HG03558 (cell line): ENCODE data around the gene MCL1.

Source experiments
- ATAC-seq: cut with Tn5 transposase; IDR thresholded peaks from one replicate; pipeline ENCODE4 v1.9.1; 2021; ENCODE audit warnings: moderate number of reproducible peaks; ENCODE audit not compliant: unreplicated experiment; ENCODE audit errors: extremely low read depth

MCL1 gene

DNA sequence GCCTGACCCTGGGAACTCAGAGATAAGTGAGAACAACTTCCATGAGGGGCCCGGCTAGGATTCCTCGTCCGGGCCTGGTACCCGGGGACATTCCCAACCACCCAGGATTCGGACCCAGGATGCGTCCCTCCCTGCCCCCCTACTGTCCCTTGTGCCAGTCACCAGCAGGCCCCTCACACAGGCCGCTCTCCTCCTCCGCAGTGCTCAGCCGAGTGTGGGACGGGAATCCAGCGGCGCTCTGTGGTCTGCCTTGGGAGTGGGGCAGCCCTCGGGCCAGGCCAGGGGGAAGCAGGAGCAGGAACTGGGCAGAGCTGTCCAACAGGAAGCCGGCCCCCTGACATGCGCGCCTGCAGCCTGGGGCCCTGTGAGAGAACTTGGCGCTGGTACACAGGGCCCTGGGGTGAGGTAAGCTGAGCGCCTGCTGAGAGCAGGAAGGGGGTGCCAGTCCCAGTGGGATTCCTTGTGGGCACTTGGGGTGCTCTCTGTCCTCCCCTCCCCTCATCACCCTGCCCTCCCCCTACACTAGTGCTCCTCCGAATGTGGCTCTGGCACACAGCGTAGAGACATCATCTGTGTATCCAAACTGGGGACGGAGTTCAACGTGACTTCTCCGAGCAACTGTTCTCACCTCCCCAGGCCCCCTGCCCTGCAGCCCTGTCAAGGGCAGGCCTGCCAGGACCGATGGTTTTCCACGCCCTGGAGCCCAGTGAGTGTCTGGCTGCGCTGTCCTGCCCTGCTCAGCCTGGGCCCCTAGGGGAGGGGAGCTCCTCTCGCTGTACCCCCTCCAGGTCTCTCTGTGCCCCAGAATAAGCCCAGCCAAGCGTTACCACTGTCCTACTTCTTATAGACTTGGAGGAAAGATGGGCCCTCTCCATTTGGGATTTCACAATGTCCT lies 20.4 kb downstream of the MCL1 start:
- no peak for ATAC-seq

GRCh38 chr1:150558303-150558704 lies 21.1 kb downstream of the MCL1 start:
- ATAC-seq: no peak

DNA sequence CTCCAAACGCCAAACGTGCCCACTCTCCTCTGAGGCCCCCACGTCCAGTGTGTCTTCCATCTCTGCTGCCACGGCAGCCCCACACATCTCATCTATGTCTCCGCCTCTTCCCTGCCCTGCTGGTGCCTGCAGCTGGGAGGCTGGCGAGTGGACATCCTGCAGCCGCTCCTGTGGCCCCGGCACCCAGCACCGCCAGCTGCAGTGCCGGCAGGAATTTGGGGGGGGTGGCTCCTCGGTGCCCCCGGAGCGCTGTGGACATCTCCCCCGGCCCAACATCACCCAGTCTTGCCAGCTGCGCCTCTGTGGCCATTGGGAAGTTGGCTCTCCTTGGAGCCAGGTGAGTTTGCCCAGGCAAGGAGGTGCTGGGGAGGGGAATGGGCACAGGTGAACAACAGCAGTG lies 21.6 kb downstream of the MCL1 start:
- ATAC-seq: no peak

DNA sequence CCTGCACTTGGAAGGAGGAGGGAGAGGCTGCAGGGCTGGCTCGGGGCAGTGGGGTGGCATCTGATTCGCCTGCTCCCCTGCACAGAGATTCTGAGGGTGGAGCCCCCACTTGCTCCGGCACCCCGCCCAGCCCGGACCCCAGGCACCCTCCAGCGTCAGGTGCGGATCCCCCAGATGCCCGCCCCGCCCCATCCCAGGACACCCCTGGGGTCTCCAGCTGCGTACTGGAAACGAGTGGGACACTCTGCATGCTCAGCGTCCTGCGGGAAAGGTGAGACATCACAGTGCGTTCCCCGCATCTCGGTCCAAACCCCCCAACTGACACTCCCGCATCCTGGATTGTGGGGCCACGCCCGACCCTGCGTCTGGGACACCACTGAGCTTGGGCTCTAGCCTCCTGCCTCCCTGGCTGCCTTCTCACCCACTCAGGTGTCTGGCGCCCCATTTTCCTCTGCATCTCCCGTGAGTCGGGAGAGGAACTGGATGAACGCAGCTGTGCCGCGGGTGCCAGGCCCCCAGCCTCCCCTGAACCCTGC lies 22.3 kb downstream of the MCL1 start:
- no peak for ATAC-seq

GRCh38 chr1:150555971-150556865 lies 23.2 kb downstream of the MCL1 start:
- no peak for ATAC-seq

- no peak for ATAC-seq
These were observed 24.0 kb downstream of the MCL1 start for GRCh38 chr1:150555198-150555970.

DNA sequence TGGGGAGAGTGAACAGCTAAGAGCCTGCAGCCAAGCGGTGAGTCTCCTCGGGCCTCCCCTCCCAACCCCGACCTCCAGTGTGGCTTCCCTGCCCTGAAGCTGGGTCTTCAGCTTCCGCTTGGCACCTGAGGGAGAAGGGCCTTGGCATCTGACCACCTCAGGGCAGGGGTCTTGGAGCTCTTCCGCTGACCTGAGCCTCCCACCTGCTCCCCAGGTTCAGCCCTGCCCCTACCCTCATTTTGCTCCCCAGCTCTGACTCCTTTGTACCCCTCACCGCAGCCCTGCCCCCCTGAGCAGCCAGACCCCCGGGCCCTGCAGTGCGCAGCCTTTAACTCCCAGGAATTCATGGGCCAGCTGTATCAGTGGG lies 25.3 kb downstream of the MCL1 start:
- no peak for ATAC-seq

DNA sequence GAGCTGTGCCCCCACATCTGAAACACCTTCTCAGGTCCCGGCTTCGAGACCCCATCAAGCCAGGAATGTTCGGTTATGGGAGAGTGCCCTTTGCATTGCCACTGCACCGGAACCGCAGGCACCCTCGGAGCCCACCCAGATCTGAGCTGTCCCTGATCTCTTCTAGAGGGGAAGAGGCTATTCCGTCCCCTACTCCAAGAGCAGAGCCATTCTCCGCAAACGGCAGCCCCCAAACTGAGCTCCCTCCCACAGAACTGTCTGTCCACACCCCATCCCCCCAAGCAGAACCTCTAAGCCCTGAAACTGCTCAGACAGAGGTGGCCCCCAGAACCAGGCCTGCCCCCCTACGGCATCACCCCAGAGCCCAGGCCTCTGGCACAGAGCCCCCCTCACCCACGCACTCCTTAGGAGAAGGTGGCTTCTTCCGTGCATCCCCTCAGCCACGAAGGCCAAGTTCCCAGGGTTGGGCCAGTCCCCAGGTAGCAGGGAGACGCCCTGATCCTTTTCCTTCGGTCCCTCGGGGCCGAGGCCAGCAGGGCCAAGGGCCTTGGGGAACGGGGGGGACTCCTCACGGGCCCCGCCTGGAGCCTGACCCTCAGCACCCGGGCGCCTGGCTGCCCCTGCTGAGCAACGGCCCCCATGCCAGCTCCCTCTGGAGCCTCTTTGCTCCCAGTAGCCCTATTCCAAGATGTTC lies 25.9 kb downstream of the MCL1 start:
- ATAC-seq: no peak

DNA sequence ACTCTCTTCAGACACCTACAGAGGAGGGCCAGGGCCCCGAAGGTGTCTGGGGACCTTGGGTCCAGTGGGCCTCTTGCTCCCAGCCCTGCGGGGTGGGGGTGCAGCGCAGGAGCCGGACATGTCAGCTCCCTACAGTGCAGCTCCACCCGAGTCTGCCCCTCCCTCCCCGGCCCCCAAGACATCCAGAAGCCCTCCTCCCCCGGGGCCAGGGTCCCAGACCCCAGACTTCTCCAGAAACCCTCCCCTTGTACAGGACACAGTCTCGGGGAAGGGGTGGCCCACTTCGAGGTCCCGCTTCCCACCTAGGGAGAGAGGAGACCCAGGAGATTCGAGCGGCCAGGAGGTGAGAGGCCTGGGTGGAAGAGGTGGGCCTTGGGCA lies 26.5 kb downstream of the MCL1 start:
- no peak for ATAC-seq

GRCh38 chr1:150552128-150552910 lies 27.1 kb downstream of the MCL1 start:
- no peak for ATAC-seq

DNA sequence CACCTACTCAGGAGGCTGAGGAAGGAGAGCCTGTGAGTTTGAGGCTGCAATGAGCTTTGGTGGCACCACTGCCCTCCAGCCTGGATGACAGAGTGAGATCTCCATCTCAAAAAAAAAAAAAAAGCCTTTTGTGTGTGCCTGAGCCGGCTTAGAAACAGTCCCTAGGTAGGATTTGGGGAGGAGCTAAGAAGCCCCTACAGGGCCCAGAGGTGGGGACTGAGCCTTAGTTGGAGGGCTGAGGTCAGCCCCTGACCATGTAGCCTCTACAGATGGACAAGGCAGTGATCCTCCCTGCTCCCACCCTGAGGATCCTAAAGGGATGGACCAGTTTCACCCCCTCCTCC lies 27.7 kb downstream of the MCL1 start:
- no peak for ATAC-seq

- no peak for ATAC-seq
These were observed 28.2 kb downstream of the MCL1 start for GRCh38 chr1:150551051-150551783.

GRCh38 chr1:150550222-150551050 lies 29.0 kb downstream of the MCL1 start:
- ATAC-seq: no peak

DNA sequence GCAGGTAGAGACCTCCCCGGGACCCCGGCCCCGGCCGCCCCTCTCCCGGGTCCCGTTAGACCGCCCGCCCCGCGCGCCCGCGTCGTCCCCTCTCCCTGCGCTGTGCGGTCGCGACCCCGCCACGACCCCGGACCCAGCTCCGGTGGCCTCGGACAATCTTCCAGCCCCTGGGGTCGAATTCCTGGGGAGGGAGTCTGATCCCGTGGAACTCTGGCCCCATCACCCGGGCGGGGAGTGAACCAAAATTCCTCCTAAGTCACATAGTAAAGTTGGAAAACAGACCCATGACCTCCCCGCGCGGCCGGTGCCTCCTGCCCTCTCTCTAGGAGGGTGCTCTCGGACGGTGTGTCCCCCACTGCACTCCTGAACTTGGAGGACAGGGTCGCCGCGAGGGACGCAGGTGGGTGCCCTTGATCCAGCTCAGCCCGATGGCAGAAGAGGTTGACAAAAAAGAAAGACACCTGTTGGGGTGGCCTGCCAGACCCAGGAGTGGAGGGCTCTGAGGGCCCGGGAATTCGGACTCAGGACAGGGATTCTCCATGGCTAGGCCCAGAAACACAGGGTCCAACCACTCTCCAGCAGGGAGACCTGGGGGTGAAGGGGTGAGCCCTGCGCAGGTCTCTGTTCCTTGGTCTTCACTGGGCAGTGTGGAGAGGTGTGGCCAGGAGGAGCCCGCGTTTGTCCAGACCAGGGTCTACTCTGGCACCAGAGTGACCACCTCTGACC lies 29.8 kb downstream of the MCL1 start:
- ATAC-seq: no peak

- ATAC-seq: no peak
These were observed 30.5 kb downstream of the MCL1 start, which contains the start of gene ADAMTSL4 for GRCh38 chr1:150548632-150549495. Gene ADAMTSL4 (plus strand): TSS chr1:150549408. CDS start chr1:150552289, 2,881 bp downstream.

DNA sequence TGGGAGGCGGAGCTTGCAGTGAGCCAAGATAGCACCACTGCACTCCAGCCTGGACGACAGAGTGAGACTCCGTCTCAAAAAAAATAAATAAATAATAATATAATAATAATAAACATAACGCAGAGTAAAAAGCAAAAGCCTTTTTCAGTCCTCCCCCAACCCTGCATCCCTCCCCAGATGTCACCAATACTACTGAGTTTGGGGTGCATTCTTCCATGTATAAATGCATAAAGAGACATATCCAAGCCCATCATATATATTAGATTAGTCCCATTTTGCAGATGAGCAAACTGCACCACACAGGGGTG lies 31.1 kb downstream of the MCL1 start:
- ATAC-seq: no peak
